ENCODE measurements around the gene NFIX.

The NFIX gene

GRCh38 chr19:13128583-13128982 lies 133.3 kb downstream of the NFIX start:
- DNase-seq (ENCODE audit: low read depth) = no peak

- no peak for DNase-seq (ENCODE audit: low read depth)
Measured at GRCh38 chr19:13129384-13129783, 134.1 kb downstream of the NFIX start.

GRCh38 chr19:13130886-13131490 lies 135.7 kb downstream of the NFIX start:
- no peak for DNase-seq (ENCODE audit: low read depth)

- no peak for DNase-seq (ENCODE audit: low read depth)
Measured at GRCh38 chr19:13132471-13133180, 137.4 kb downstream of the NFIX start.

GRCh38 chr19:13133241-13133870 lies 138.1 kb downstream of the NFIX start:
- no peak for DNase-seq (ENCODE audit: low read depth)

- no peak for DNase-seq (ENCODE audit: low read depth)
Measured at GRCh38 chr19:13134626-13135025, 139.4 kb downstream of the NFIX start.

GRCh38 chr19:13135068-13136062 lies 140.1 kb downstream of the NFIX start:
- DNase-seq (ENCODE audit: low read depth) = no peak

- no peak for DNase-seq (ENCODE audit: low read depth)
Measured at GRCh38 chr19:13137290-13137794, 142.1 kb downstream of the NFIX start.

GRCh38 chr19:13138171-13138915 lies 143.1 kb downstream of the NFIX start:
- no peak for DNase-seq (ENCODE audit: low read depth)

- no peak for DNase-seq (ENCODE audit: low read depth)
Measured at GRCh38 chr19:13138916-13139198, 143.6 kb downstream of the NFIX start.

GRCh38 chr19:13139633-13140311 lies 144.5 kb downstream of the NFIX start:
- DNase-seq (ENCODE audit: low read depth) = no peak

GRCh38 chr19:13146763-13147563 lies 151.7 kb downstream of the NFIX start:
- no peak for DNase-seq (ENCODE audit: low read depth)

Measured in stimulated activated CD4-positive, alpha-beta T cell treated with anti-CD3 and anti-CD28 coated beads, Interleukin-2, amount 100 ng/mL, for 4 hours (primary cell).